Measurements from ENCODE around the gene AVPI1. TPM values are rescaled to one million over a fixed set of nuclear protein-coding genes. Genes with fewer than 3 reads are reported as not detected.

AVPI1 gene
- total RNA-seq, 1 donor, result 20.2 TPM

DNA sequence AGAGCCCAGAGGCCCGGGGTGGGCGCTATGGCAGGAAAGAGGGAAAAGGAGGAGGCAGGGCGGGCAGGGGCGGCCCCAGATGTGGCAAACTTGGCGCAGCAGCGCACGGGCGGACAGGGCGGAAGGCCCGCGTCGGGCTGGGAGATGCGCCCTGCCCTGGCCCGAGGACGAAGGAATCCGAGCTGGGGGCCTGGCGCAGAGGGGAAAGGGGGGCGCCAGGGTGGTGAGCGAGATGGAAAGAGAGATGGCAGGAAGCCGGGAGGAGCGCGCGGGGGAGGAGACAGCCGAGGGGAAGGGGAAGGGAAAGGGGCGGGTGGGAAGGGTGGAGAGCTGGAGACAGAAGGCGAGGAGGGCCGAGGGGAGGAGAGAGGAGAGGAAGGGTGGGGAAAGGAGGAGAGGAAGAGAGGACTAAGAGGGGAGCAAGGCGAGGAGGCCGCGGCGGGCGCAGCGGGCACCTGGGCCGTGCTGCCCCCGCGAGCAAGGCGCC, 26.3 kb upstream of the AVPI1 start, which contains the start of gene MARVELD1:
MARVELD1 (plus strand) TSS at position 392 of the 487 bp plus-strand sequence. CDS start 147 bp downstream, outside the sequence.
- DNase-seq (ENCODE audit: low read depth), result peak; percentile 84
- TF ChIP-seq CTCF (IDR thresholded peaks at IDR 0.05; ENCODE audit: insufficient read depth, low read length), result no peak
- peak within 1 kb of the TSS; percentile 93 for H3K4me3 ChIP-seq (ENCODE audit: low read depth, low read length)

DNA sequence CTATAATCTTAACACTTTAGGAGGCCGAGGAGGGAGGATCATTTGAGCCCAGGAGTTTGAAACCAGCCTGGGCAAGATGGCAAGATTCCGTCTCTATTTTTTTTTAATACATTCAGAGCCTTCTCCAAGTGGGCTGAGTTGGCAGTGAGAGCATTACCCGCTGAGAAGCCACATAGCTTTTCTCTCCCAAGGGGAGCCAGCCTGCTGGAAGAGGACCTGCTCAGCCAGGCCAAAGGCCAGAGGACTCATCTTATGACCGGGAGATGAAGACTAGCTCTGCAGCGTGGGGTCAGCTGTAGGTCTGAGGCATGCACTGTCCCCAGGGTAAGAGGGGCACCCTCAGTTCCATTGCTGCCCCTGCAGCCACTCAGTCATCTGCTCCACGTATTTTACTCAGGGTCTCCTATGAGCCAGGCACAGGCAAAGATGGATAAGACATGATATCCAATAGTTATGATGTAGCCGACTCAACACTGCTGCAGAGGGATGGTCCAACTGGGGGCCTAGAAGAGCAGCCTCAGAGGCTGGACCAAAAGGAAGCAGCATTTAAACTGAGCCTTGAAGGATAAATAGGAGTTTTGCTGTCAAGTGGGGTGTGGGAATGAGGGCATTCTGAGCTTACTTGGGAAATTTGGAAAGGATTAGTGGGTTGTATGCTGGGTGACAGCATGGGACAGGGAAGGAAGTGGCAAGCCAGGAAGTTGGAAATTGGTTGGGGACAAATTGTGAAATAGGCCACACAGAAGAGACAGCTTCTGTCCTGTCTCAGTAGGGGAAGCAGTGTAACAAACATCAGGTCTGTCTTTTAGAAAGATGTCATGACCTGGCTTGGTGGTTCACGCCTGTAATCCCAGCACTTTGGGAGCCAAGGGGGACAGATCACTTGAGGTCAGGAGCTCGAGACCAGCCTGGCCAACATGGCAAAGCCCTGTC, 24.9 kb upstream of the AVPI1 start:
- no peak overlapping the region for H3K4me3 ChIP-seq (ENCODE audit: low read depth, low read length)
- no peak for DNase-seq (ENCODE audit: low read depth)
- TF ChIP-seq CTCF (IDR thresholded peaks at IDR 0.05; ENCODE audit: insufficient read depth, low read length), result no peak

DNA sequence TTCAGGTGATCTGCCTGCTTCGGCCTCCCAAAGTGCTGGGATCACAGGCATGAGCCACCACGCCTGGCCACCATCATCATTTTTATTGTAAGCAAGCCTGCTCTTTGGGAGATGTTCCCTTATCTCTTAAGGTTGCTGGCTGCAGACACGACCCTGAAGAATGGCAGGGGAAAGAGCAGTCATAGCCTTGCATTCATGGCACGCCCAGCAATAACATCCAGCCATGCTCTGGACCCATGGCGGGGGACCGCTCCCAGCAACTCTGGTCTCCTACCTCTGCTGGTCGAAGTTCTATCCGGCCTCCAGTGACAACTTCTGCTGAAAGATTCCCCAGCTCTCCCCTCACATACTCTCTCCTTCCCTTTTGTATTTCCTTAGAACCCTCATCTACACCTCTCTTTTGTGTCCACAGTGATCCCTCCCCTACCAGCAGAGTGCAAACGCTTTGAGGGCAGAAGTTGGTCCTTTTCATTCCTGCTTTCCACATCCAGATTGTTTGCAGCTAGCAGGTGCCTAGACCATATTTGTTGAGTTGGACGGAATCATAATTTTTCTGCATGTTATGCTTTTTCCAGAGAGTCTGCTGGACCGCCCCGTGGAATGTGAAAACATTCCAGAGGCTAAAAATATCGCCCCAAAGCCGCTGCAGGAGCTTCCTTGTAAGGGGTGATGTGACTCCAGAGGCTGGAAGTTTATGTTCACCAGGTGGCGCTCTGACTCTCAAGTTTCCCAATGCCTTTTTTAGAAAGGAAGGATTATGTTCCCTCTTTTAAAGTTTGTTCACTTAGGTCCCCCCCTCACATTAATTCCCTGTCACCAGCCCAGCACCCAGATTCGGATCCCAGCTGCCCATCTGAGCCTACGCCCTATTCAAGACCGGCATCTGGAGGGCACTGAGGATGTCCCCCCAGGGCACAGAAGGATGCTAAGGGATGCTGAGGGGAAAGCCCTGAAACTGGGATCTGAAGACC, 22.2 kb upstream of the AVPI1 start:
- TF ChIP-seq CTCF (IDR thresholded peaks at IDR 0.05; ENCODE audit: insufficient read depth, low read length), result peak; percentile 74
- H3K4me3 ChIP-seq (ENCODE audit: low read depth, low read length), result no peak overlapping the region
- peak; percentile 95 for DNase-seq (ENCODE audit: low read depth)

- no peak overlapping the region for H3K4me3 ChIP-seq (ENCODE audit: low read depth, low read length)
- TF ChIP-seq CTCF (IDR thresholded peaks at IDR 0.05; ENCODE audit: insufficient read depth, low read length), result no peak
- no peak for DNase-seq (ENCODE audit: low read depth)
These were observed 21.1 kb upstream of the AVPI1 start for GRCh38 chr10:97708167-97708566.

DNA sequence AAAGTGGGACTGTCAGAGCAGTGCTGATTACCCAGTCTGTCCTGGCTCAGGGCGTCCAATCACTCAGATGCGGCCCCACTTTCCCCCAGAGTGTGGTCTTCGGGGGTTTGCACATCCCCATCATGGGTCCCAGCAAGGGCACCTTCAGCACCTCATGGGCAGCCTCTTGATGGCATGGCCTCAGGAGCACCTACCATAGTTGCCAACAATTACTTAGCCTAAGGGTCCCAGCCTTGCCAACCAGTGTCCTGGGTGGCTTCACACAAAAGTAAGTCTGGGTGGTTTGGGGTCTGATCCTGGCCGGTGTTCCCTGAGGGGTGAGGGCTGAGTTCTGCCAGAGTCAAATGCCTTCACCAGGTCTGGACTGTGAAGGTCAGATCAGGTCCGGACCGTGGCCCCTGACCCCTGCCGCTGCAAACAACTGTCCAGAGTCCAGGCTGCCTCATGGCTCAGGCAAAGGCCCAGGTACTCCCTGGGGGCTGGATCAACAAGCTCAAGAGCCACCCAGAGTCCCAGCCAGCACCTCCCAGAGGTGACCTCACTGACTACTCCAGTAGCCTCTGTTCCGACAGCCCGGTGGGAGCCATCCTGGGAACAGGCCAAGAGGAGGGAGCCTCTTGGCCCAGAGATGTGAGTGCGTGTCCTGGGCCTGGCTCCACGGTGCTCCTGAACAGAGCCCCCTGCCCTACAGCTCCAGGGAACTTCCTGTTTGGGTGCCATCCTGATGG, 20.3 kb upstream of the AVPI1 start:
- no peak for TF ChIP-seq CTCF (IDR thresholded peaks at IDR 0.05; ENCODE audit: insufficient read depth, low read length)
- no peak overlapping the region for H3K4me3 ChIP-seq (ENCODE audit: low read depth, low read length)
- no peak for DNase-seq (ENCODE audit: low read depth)
